Left renal pelvis (tissue), 4 donors: Measurements from ENCODE around the gene IKZF2. TPM values are rescaled to one million over a fixed set of nuclear protein-coding genes. Genes with fewer than 3 reads are reported as not detected.

Source experiments
- DNase-seq, 4 donors: peaks; one replicate each; pipeline ENCODE4 v3.0.0-alpha.2; 2013; ENCODE audit warnings: low read depth in 4 of 4, low spot score in 3 of 4
- polyA plus RNA-seq, 4 donors: library from polyadenylated mRNA; unstranded; fragments of 120-200 nt; gene quantifications; one replicate each; pipeline ENCODE4 v1.2.1, GENCODE V29; 2013; ENCODE audit not compliant: insufficient read length in 4 of 4

The IKZF2 gene
- 10 to 100 TPM in 2 of 4 donors, 1 to 10 TPM in 2; 3.6 to 13.3 (median 9.6) TPM for polyA plus RNA-seq

GRCh38 chr2:213151437-213152064 is at the start of gene IKZF2:
IKZF2 (minus strand) TSS chr2:213151612; CDS start chr2:213148629, 2,983 bp downstream.
- DNase-seq = peak; percentile 70 to 83 (median 77)

- no peak for DNase-seq
Observed at GRCh38 chr2:213199871-213200270, 48.5 kb upstream of the IKZF2 start.

GRCh38 chr2:213189001-213189899 is 37.8 kb upstream of the IKZF2 start:
- DNase-seq = peak in 3 of 4 donors; percentile 2 to 17 (median 8)

GRCh38 chr2:213188533-213188867 is 37.1 kb upstream of the IKZF2 start:
- DNase-seq = no peak

GRCh38 chr2:213187833-213188532 is 36.6 kb upstream of the IKZF2 start:
- DNase-seq = peak in 3 of 4 donors; percentile 15 to 29 (median 18)

GRCh38 chr2:213187386-213187785 is 36.0 kb upstream of the IKZF2 start:
- DNase-seq = no peak

- no peak for DNase-seq
Observed at GRCh38 chr2:213185147-213185822, 33.9 kb upstream of the IKZF2 start.

GRCh38 chr2:213181712-213182111 is 30.3 kb upstream of the IKZF2 start:
- no peak for DNase-seq

GRCh38 chr2:213177679-213178078 is 26.3 kb upstream of the IKZF2 start:
- DNase-seq = no peak

GRCh38 chr2:213175673-213176247 is 24.3 kb upstream of the IKZF2 start:
- DNase-seq = no peak

GRCh38 chr2:213172641-213173040 is 21.2 kb upstream of the IKZF2 start:
- DNase-seq = no peak

GRCh38 chr2:213171147-213171546 is 19.7 kb upstream of the IKZF2 start:
- DNase-seq = no peak

- DNase-seq = no peak
Observed at GRCh38 chr2:213167271-213167930, 16.0 kb upstream of the IKZF2 start.

- DNase-seq = no peak
Observed at GRCh38 chr2:213166109-213166508, 14.7 kb upstream of the IKZF2 start.

- no peak for DNase-seq
Observed at GRCh38 chr2:213164263-213164662, 12.9 kb upstream of the IKZF2 start.

- DNase-seq = no peak
Observed at GRCh38 chr2:213162516-213163118, 11.2 kb upstream of the IKZF2 start.

GRCh38 chr2:213161759-213162515 is 10.5 kb upstream of the IKZF2 start:
- DNase-seq = no peak

GRCh38 chr2:213159768-213160167 is 8.4 kb upstream of the IKZF2 start:
- no peak for DNase-seq

GRCh38 chr2:213157242-213157641 is 5.8 kb upstream of the IKZF2 start:
- no peak for DNase-seq
